ENCODE results near the gene FAM161B. TPM values are rescaled to one million over a fixed set of nuclear protein-coding genes. Genes with fewer than 3 reads are reported as not detected.

The FAM161B gene, protein sequence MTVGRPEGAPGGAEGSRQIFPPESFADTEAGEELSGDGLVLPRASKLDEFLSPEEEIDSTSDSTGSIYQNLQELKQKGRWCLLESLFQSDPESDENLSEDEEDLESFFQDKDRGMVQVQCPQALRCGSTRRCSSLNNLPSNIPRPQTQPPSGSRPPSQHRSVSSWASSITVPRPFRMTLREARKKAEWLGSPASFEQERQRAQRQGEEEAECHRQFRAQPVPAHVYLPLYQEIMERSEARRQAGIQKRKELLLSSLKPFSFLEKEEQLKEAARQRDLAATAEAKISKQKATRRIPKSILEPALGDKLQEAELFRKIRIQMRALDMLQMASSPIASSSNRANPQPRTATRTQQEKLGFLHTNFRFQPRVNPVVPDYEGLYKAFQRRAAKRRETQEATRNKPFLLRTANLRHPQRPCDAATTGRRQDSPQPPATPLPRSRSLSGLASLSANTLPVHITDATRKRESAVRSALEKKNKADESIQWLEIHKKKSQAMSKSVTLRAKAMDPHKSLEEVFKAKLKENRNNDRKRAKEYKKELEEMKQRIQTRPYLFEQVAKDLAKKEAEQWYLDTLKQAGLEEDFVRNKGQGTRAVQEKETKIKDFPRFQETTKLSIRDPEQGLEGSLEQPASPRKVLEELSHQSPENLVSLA
- total RNA-seq, result 2.5 and 3.1 TPM in 2 replicates

DNA sequence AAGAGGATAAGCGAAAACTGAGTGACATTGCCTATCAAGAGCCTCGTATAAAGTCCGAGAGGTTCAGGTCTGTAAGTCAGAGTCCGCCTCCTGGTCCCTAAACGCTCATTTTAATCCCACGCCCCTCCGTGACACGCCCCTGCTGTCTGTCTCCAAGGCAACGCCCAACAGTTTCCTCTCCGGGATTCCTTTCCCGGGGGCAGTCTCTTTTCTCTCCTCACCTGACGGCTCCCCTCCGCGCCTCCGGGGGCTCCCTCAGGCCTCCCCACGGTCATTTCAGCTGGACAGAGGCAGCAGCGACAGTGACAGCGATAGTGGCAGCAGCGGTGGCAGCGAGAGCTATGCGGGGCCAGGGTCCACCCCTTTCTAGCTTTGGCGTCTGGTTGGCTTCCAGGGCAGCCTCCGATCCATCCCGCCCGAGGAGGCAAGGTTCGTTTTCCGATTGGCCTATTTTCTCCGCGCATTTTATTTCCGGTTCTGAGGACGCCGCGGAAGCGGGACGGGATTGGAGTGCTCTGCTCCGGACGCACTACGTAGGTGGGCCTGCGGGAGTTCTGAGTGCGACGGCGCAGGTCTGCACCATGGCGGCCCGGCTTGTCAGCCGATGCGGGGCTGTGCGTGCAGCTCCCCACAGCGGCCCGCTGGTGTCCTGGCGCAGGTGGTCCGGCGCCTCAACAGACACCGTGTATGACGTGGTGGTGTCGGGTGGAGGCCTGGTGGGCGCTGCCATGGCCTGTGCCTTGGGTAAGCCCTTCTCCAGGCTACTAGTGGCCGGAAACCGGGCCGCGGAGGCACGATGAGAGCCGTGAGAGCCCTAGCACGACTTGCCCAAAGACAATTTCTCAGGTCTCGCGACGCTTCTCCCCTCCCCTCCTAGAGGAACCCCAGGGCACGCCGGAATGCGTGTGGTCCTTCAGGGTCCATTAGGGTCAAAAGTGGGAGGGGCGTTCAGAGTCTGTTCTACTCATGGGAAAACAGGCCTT lies at the start of gene FAM161B, which contains the start of gene COQ6:
Gene FAM161B, minus strand, starts transcription at position 343 of the 983 bp plus-strand sequence. Its CDS starts 68 bp downstream, at position 275.
Gene COQ6, plus strand, starts transcription at position 551 of the 983 bp plus-strand sequence. Its CDS starts 31 bp downstream, at position 582.

DNA sequence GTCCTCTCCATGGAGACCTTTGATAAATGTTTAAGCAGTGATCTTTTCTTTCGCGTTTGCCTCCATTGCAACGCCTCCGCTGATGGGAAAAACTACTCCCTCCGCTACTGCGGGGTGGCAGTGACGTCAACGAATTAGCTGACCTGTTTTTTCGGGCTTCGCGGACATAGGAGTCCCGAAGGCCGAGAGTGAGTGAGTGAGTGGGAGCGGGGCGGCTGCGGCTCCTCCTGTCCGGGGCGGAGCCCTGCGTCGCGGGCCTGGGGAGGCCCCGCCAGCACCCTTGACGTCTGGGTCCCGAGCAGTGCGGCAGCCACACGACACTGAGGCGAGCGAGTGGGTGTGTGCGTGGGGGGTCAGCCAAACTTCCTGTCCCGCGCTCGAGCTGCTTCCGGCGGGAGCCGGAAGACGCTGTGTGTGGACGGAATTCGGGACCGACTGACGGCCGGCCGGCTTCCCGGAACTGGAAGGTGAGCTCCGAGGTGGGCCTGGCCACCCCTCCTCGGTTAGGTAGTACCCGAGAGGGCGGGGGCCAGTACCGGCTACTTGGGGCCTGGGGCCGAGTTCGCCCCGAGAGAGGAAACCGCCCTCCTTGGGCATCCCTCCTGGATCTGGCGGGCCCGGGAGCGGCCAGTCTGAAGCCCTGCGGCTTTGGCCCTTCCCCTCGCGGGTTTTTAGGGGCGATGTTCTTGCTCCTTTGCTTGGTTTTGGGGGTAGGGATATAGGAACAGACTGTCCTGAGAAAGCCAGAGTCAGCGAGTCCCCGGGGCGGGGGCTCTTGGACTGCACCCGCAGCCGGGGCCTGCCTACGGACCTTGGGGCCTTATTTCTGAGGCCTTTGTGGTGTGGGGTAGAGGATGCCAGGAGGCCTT lies 63.2 kb downstream of the FAM161B start, which contains the start of gene ZNF410:
Gene ZNF410, plus strand, starts transcription at position 411 of the 869 bp plus-strand sequence. CDS start 5,317 bp downstream, outside the sequence.

Other genes with a start within 250 kb of the FAM161B start
- gene PNMA1, start 235.7 kb downstream of the FAM161B start, total RNA-seq, result 19.0 and 22.5 TPM in 2 replicates
- gene PTGR2, start 98.3 kb downstream of the FAM161B start, total RNA-seq, result 6.9 and 8.3 TPM in 2 replicates
- 40.3 and 42.6 TPM in 2 replicates for gene ZNF410, start 63.2 kb downstream of the FAM161B start, total RNA-seq
- gene COQ6, start 208 bp upstream of the FAM161B start, total RNA-seq, result 12.6 and 13.9 TPM in 2 replicates
- gene ENTPD5, start 69.2 kb upstream of the FAM161B start, total RNA-seq, result 6.8 and 7.2 TPM in 2 replicates
- gene BBOF1, start 69.3 kb upstream of the FAM161B start, total RNA-seq, result 3.8 and 5.7 TPM in 2 replicates
- 17.2 and 20.0 TPM in 2 replicates for gene ALDH6A1, start 134.4 kb upstream of the FAM161B start, total RNA-seq
- gene LIN52, start 134.9 kb upstream of the FAM161B start, total RNA-seq, result 4.2 and 5.2 TPM in 2 replicates

All from cardiac atrium fibroblast (primary cell).